ENCODE measurements around the gene TRMT2A.

DNA sequence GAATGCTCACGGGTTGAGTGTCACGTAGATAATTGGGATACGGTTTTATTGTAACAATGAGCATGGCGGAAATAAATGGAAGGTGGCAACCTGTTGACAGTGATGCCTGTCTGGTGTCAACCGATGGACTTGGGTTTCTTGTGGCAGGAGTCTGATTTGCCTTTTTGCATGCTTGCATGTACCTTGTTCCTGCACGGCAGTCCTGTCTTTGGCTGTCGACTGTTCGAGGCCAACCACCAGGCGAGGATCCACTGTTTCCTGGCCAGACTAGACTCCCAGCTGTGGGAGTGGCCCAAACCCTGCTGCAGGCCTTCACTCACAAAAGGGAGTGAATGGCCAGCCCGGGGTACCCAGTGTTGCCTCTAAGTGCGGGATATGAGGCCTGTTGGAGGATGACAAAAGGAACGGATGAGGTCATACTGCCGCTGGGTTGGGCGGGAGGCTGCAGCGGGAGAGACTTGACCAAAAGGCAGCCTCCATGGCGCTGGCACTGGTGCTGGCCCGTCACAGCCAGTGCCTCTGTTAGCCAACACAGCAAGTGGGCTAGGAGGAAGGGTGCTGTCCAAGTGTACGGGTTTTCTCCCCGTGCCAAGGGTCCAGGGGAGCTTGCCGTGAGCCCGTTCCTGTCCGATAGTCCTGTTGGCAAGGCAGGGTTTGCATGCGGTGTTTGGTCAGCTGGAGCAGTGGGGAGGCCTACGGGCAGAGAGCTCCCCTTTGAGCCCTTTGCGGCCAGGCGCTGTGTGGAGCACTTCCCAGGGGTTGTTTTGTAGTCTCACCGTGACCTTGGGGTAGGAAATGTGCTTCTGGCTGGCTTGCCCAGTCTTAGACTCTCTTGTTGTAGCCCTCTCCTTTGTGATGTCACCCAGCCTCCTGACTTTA is 36.0 kb downstream of the TRMT2A start:
- no peak; the same call in 1 of the 2 replicates for TF ChIP-seq TAF1 (IDR thresholded peaks at IDR 0.05; ENCODE audit: borderline replicate concordance, insufficient read depth, low read length)
- TF ChIP-seq, protein P1, sequence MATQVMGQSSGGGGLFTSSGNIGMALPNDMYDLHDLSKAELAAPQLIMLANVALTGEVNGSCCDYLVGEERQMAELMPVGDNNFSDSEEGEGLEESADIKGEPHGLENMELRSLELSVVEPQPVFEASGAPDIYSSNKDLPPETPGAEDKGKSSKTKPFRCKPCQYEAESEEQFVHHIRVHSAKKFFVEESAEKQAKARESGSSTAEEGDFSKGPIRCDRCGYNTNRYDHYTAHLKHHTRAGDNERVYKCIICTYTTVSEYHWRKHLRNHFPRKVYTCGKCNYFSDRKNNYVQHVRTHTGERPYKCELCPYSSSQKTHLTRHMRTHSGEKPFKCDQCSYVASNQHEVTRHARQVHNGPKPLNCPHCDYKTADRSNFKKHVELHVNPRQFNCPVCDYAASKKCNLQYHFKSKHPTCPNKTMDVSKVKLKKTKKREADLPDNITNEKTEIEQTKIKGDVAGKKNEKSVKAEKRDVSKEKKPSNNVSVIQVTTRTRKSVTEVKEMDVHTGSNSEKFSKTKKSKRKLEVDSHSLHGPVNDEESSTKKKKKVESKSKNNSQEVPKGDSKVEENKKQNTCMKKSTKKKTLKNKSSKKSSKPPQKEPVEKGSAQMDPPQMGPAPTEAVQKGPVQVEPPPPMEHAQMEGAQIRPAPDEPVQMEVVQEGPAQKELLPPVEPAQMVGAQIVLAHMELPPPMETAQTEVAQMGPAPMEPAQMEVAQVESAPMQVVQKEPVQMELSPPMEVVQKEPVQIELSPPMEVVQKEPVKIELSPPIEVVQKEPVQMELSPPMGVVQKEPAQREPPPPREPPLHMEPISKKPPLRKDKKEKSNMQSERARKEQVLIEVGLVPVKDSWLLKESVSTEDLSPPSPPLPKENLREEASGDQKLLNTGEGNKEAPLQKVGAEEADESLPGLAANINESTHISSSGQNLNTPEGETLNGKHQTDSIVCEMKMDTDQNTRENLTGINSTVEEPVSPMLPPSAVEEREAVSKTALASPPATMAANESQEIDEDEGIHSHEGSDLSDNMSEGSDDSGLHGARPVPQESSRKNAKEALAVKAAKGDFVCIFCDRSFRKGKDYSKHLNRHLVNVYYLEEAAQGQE (IDR thresholded peaks at IDR 0.05; ENCODE audit: insufficient read depth in 1 of 2, low read depth in 2 of 2, low read length in 2 of 2), result no peak
- TF ChIP-seq POLR2AphosphoS5 (IDR thresholded peaks at IDR 0.05; ENCODE audit: low read depth, low read length), result no peak
- TF ChIP-seq SIN3A (IDR thresholded peaks at IDR 0.05; ENCODE audit: borderline replicate concordance, insufficient read depth, low read length), result no peak; the same call in 1 of the 2 replicates
- TF ChIP-seq FOXP2 (optimal IDR thresholded peaks at IDR 0.05; ENCODE audit: borderline replicate concordance, extremely low read depth, extremely low read length, insufficient read depth), result no peak
